AG04449 (cell line): ENCODE results near the gene RPL35A.

ENCODE experiments used
- CTCF ChIA-PET: fragments of 350-600 bp; formaldehyde crosslinking; extraction: SDS; loops from one replicate; lab custom pipeline; 2021; ENCODE audit warnings: antibody characterized with exemption; lab: Yijun Ruan, JAX
- POLR2A ChIA-PET: fragments of 400-600, 350-600 bp; formaldehyde crosslinking; extraction: SDS; loops from one replicate; lab custom pipeline; 2020; ENCODE audit warnings: antibody characterized with exemption, inconsistent platforms; lab: Yijun Ruan, JAX
- DNase-seq: peaks from one replicate; pipeline ENCODE4 v3.0.0-alpha.2; 2010; ENCODE audit warnings: low read depth, low spot score
- H3K4me3 ChIP-seq: 2 replicates; pipeline ENCODE4 v1.5.1; 2011; ENCODE audit warnings: low read depth, mild to moderate bottlenecking, control low read depth, low read length
- CTCF ChIP-seq: IDR thresholded peaks from one replicate; pipeline ENCODE4 v1.5.1; 2011; ENCODE audit warnings: mild to moderate bottlenecking, moderate library complexity, low read length, control low read depth, inconsistent platforms; ENCODE audit not compliant: insufficient read depth; ENCODE audit errors: missing control alignments

RPL35A gene

DNA sequence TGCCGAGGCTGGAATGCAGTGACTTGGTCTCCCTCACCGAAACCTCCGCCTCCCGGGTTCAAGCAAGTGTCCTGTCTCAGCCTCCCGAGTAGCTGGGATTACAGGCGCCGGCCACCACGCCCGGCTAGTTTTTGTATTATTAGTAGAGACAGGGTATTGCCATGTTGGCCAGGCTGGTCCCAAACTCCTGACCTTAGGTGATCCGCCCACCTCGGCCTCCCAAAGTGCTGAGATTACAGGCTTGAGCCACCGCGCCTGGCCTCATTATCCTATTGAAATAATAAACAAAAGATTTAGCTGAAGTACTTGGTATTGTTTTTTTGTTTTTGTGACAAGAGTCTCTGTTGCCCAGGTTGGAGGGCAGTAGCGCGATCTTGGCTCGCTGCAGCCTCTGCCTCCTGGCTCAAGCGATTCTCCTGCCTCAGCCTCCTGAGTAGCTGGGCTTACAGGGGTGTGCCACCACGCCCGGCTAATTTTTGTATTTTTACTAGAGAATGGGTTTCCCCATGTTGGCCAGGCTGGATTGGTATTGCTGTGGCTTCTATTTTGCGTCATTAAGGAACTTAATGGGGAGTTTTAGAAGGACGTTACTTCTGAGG lies 1.5 kb downstream of the RPL35A start:
- DNase-seq, result no peak
- CTCF ChIA-PET, result interaction anchor here (1.4 to 3.8 kb wide), 3 partner anchors 8 to 45 kb away, joined by 6 to 22 read pairs (median 7); no protein-coding TSS in a partner anchor
- TF ChIP-seq CTCF, result no peak
- H3K4me3 ChIP-seq, result peak overlapping the region; percentile 81
- POLR2A ChIA-PET, result no interaction called here

GRCh38 chr3:197952440-197952839 lies 2.5 kb downstream of the RPL35A start:
- POLR2A ChIA-PET, result interaction anchor here (0.7 kb wide), 1 partner anchor 1002 kb away, joined by 4 read pairs; no protein-coding TSS in a partner anchor
- no peak for TF ChIP-seq CTCF
- CTCF ChIA-PET, result interaction anchor here (0.6 to 3.8 kb wide), 3 partner anchors 9 to 46 kb away, joined by 3 to 22 read pairs (median 6); no protein-coding TSS in a partner anchor

GRCh38 chr3:197953325-197953724 lies 3.3 kb downstream of the RPL35A start:
- ChIA-PET POLR2A (no interaction called here), CTCF (interaction anchor here (1.3 to 2.2 kb wide), 2 partner anchors 9 to 48 kb away, joined by 4 to 11 read pairs; no protein-coding TSS in a partner anchor)
- DNase-seq, result no peak
- TF ChIP-seq CTCF, result no peak
- H3K4me3 ChIP-seq, result no peak overlapping the region

More at GRCh38 chr3:197952440-197952839, 2.5 kb downstream of the RPL35A start:
- no peak for DNase-seq
- no peak overlapping the region for H3K4me3 ChIP-seq

GRCh38 chr3:197953881-197954280 lies 3.9 kb downstream of the RPL35A start:
- ChIA-PET CTCF (interaction anchor here (1.3 to 2.2 kb wide), 2 partner anchors 10 to 48 kb away, joined by 4 to 11 read pairs; no protein-coding TSS in a partner anchor), POLR2A (no interaction called here)
- H3K4me3 ChIP-seq, result no peak overlapping the region
- TF ChIP-seq CTCF, result no peak
- DNase-seq, result no peak

DNA sequence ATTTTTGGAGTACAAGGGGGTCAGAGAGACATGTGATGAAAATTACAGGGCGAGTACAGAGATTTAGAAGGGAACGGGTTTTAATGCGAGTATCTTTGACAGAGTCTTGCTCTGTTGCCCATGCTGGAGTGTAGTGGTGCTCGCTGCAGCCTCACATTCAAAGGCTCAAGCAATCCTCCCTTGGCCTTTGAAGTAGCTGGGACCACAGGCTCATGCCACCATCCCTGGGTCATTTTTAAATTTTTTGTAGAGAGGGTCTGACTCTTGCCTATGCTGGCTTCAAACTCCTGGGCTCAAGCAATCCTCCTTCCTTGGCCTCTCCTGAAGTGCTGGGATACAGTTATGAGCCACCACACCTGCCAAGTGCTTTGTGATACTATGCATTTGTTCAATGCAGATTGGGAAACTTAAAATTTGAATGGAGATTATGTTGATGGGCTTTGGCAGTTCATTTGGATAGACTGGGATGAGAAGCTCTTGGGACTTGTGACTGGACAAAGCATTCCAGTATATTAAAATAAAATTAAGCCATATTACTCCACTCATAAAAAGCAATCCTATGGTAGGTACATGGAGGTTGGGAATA lies 6.0 kb downstream of the RPL35A start:
- no peak for TF ChIP-seq CTCF
- CTCF ChIA-PET, result interaction anchor here (0.6 kb wide), 1 partner anchor 13 kb away, joined by 3 read pairs; no protein-coding TSS in a partner anchor
- POLR2A ChIA-PET, result no interaction called here
- H3K4me3 ChIP-seq, result no peak overlapping the region
- DNase-seq, result no peak

DNA sequence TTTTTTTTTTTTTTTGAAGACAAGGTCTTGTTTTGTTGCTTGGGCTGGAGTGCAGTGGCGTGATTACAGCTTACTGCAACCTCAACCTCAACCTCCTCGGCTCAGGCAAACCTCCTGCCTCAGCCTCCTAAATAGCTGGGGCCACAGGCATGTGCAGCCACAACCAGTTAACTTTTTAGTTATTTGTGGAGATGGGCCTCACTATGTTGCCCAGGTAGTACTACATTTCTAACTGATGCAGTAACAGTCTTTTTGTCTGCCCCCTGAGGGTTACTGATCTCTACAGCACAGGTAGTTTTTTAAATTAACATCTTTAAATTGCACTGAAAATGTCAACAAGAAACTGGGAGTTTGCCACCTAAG lies 6.6 kb downstream of the RPL35A start:
- no peak for DNase-seq
- CTCF ChIA-PET, result no interaction called here
- no peak for TF ChIP-seq CTCF
- H3K4me3 ChIP-seq, result no peak overlapping the region
- POLR2A ChIA-PET, result interaction anchor here (0.7 kb wide), 1 partner anchor 121 kb away, joined by 3 read pairs; no protein-coding TSS in a partner anchor
